CD14-positive monocyte (primary cell): ENCODE results near the gene LIMS2. TPM values are rescaled to one million over a fixed set of nuclear protein-coding genes. Genes with fewer than 3 reads are reported as not detected.

ENCODE experiments used
- DNase-seq, 3 donors: peaks; one replicate each; pipeline ENCODE4 v3.0.0-alpha.2; 2011 to 2022
- H2AFZ ChIP-seq: 2 replicates; pipeline ENCODE4 v1.6.0; 2012; ENCODE audit warnings: mild to moderate bottlenecking, low read depth, low read length, inconsistent platforms; ENCODE audit not compliant: insufficient read depth, poor library complexity, severe bottlenecking
- H3K27ac ChIP-seq, 2 donors: 1 replicate in 1 of 2; 2 replicates in 1 of 2; pipeline ENCODE4 v1.5.1; 2012 to 2013; ENCODE audit warnings: low read length in 2 of 2, control low read depth in 1 of 2, inconsistent platforms in 1 of 2, low read depth in 1 of 2, mild to moderate bottlenecking in 1 of 2
- H3K27me3 ChIP-seq, 2 donors: one replicate each; pipeline versions ENCODE4 v1.6.0 to v1.6.1; 2011 to 2013; ENCODE audit warnings: low read length in 2 of 2; ENCODE audit not compliant: control insufficient read depth in 2 of 2, insufficient read depth in 2 of 2
- H3K36me3 ChIP-seq, 2 donors: replicated peaks in 1 of 2; 1 replicate in 1 of 2; 2 replicates in 1 of 2; pipeline versions ENCODE4 v1.5.1 to v1.6.1; 2012 to 2013; ENCODE audit warnings: low read length in 2 of 2, control low read depth in 1 of 2, inconsistent platforms in 1 of 2, mild to moderate bottlenecking in 1 of 2; ENCODE audit not compliant: insufficient read depth in 2 of 2, control insufficient read depth in 1 of 2
- H3K4me1 ChIP-seq, 2 donors: 1 replicate in 1 of 2; 2 replicates in 1 of 2; pipeline versions ENCODE4 v1.5.1 to v1.6.1; 2012 to 2013; ENCODE audit warnings: low read length in 2 of 2, control low read depth in 1 of 2, inconsistent platforms in 1 of 2, mild to moderate bottlenecking in 1 of 2, moderate library complexity in 1 of 2; ENCODE audit not compliant: insufficient read depth in 2 of 2, control insufficient read depth in 1 of 2
- H3K4me2 ChIP-seq: replicated peaks from 2 replicates; pipeline ENCODE3; 2012; ENCODE audit warnings: low read length, moderate library complexity, mild to moderate bottlenecking; ENCODE audit not compliant: poor library complexity, severe bottlenecking; ENCODE audit errors: extremely low read depth
- H3K4me3 ChIP-seq, 3 experiments: fragments of 200-600 bp in 1 of 3; sonication (generic) in 1 of 3; replicated peaks in 1 of 3; 1 replicate in 2 of 3; 2 replicates in 1 of 3; pipeline ENCODE4 v1.5.1; 2011 to 2013; ENCODE audit warnings: low read length in 3 of 3, mild to moderate bottlenecking in 3 of 3, control low read depth in 2 of 3, low read depth in 2 of 3, inconsistent platforms in 1 of 3, moderate library complexity in 1 of 3
- H3K79me2 ChIP-seq: 2 replicates; pipeline ENCODE4 v1.6.0; 2012; ENCODE audit warnings: mild to moderate bottlenecking, control low read depth, inconsistent platforms, low read length, moderate library complexity; ENCODE audit not compliant: insufficient read depth
- H3K9ac ChIP-seq: 2 replicates; pipeline ENCODE4 v1.6.0; 2017; ENCODE audit warnings: low read length, mild to moderate bottlenecking; ENCODE audit not compliant: insufficient read depth, poor library complexity, severe bottlenecking
- H3K9me3 ChIP-seq, 2 donors: replicated peaks in 1 of 2; 1 replicate in 1 of 2; 2 replicates in 1 of 2; pipeline versions ENCODE4 v1.5.1 to v1.6.1; 2012 to 2013; ENCODE audit warnings: low read length in 2 of 2, control low read depth in 1 of 2; ENCODE audit not compliant: control insufficient read depth in 1 of 2, insufficient read depth in 1 of 2
- H4K20me1 ChIP-seq: 2 replicates; pipeline ENCODE4 v1.6.0; 2012; ENCODE audit warnings: mild to moderate bottlenecking, low read length, control low read depth, moderate library complexity; ENCODE audit not compliant: insufficient read depth
- H3K27ac Mint-ChIP-seq, 7 donors: one replicate each; pipeline ENCODE4 v1.8.0; 2020; ENCODE audit warnings: mild to moderate bottlenecking in 7 of 7, mixed read lengths in 7 of 7, moderate library complexity in 6 of 7, inconsistent platforms in 2 of 7
- H3K27me3 Mint-ChIP-seq, 3 donors: one replicate each; pipeline ENCODE4 v1.8.0; 2021 to 2022; ENCODE audit warnings: low read depth in 3 of 3, mild to moderate bottlenecking in 3 of 3, mixed read lengths in 3 of 3, moderate library complexity in 3 of 3, inconsistent platforms in 1 of 3
- H3K36me3 Mint-ChIP-seq, 2 donors: one replicate each; pipeline ENCODE4 v1.8.0; 2020; ENCODE audit warnings: mixed read lengths in 2 of 2, inconsistent platforms in 1 of 2, mild to moderate bottlenecking in 1 of 2
- H3K4me1 Mint-ChIP-seq: one replicate; pipeline ENCODE4 v1.8.0; 2020; ENCODE audit warnings: mild to moderate bottlenecking, mixed read lengths
- H3K4me3 Mint-ChIP-seq, 2 donors: one replicate each; pipeline ENCODE4 v1.8.0; 2020; ENCODE audit warnings: mild to moderate bottlenecking in 2 of 2, mixed read lengths in 2 of 2, moderate library complexity in 1 of 2
- H3K9me3 Mint-ChIP-seq, 7 donors: one replicate each; pipeline ENCODE4 v1.8.0; 2020 to 2022; ENCODE audit warnings: mixed read lengths in 7 of 7, mild to moderate bottlenecking in 6 of 7, moderate library complexity in 6 of 7, inconsistent platforms in 2 of 7
- WGBS: methylation state at CpG from one replicate; pipeline ENCODE4 v1.1.5; 2013; ENCODE audit warnings: missing lambda C conversion rate; ENCODE audit not compliant: insufficient coverage; 5-methylcytosine and 5-hydroxymethylcytosine counted together
- intact Hi-C, 2 donors: fragments of 100-400 bp; cut with micrococcal nuclease; formaldehyde crosslinking; loops; one replicate each; pipeline versions ENCODE4 v1.15.0 to v1.15.1; 2023
- polyA plus RNA-seq, 3 donors: library from polyadenylated mRNA; depleted of rRNA in 1 of 3; unstranded in 2 of 3; stranded (reverse) in 1 of 3; fragments of 300-500 nt in 2 of 3; fragments of >200 nt in 1 of 3; fragmentation: Illumina TruSeq in 2 of 3; gene quantifications; 1 replicate in 2 of 3; 2 replicates in 1 of 3; pipeline ENCODE4 v1.2.3, GENCODE V29; 2012 to 2021
- TF ChIP-seq, protein P1 (sequence below): fragments of 200-600 bp; IDR thresholded peaks from one replicate; pipeline ENCODE4 v1.8.0; 2022; ENCODE audit warnings: antibody characterized with exemption, mild to moderate bottlenecking

The LIMS2 gene
- polyA plus RNA-seq, 3 donors: 0.13 to 1.3 (median 0.23) TPM

DNA sequence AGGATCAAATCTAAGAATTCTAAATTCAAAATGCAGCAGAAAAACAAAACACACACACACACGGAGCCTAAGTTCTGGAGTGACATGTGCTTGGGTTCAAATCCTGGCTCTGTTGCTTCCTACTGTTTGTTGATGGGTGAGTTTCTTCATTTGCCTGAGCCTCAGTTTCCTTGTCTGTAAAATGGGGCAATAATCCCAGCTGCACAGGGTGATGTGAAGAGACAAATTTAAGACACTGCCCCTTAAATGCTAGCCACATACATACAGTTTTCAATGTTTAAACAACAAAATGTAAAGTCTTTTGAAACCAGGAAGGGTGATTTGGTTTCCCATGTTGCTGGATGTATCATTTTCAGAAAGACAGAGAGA, 30.3 kb downstream of the LIMS2 start:
- H3K27ac ChIP-seq: no peak overlapping the region
- H3K9me3 Mint-ChIP-seq: no peaks in the 10 kb centered on the region
- H3K4me3 Mint-ChIP-seq: no peak overlapping the region
- H3K9ac ChIP-seq: no peak overlapping the region
- intact Hi-C loops: no loop called here
- no peaks in the 10 kb centered on the region for H3K36me3 Mint-ChIP-seq
- peaks cover 0 to 9% (median 1%) of the 10 kb centered on the region in 3 donors for H3K27me3 Mint-ChIP-seq
- no peak overlapping the region for H3K4me2 ChIP-seq
- H4K20me1 ChIP-seq: no peaks in the 10 kb centered on the region
- TF ChIP-seq, protein P1, sequence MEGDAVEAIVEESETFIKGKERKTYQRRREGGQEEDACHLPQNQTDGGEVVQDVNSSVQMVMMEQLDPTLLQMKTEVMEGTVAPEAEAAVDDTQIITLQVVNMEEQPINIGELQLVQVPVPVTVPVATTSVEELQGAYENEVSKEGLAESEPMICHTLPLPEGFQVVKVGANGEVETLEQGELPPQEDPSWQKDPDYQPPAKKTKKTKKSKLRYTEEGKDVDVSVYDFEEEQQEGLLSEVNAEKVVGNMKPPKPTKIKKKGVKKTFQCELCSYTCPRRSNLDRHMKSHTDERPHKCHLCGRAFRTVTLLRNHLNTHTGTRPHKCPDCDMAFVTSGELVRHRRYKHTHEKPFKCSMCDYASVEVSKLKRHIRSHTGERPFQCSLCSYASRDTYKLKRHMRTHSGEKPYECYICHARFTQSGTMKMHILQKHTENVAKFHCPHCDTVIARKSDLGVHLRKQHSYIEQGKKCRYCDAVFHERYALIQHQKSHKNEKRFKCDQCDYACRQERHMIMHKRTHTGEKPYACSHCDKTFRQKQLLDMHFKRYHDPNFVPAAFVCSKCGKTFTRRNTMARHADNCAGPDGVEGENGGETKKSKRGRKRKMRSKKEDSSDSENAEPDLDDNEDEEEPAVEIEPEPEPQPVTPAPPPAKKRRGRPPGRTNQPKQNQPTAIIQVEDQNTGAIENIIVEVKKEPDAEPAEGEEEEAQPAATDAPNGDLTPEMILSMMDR: no peak
- no peaks in the 10 kb centered on the region for H3K36me3 ChIP-seq
- peaks cover 24 to 34% of the 10 kb centered on the region in 2 donors for H3K4me1 ChIP-seq
- H3K27me3 ChIP-seq: no peaks in the 10 kb centered on the region
- peak overlapping the region in 2 of 7 donors; percentile 31 to 48 for H3K27ac Mint-ChIP-seq
- H3K4me1 Mint-ChIP-seq: peaks cover 29% of the 10 kb centered on the region
- H3K79me2 ChIP-seq: no peaks in the 10 kb centered on the region
- no CpG with 5 or more reads among the region's 1 CpG for WGBS
- DNase-seq: no peak
- H3K9me3 ChIP-seq: no peaks in the 10 kb centered on the region
- H2AFZ ChIP-seq: no peak overlapping the region
- H3K4me3 ChIP-seq: no peak overlapping the region

DNA sequence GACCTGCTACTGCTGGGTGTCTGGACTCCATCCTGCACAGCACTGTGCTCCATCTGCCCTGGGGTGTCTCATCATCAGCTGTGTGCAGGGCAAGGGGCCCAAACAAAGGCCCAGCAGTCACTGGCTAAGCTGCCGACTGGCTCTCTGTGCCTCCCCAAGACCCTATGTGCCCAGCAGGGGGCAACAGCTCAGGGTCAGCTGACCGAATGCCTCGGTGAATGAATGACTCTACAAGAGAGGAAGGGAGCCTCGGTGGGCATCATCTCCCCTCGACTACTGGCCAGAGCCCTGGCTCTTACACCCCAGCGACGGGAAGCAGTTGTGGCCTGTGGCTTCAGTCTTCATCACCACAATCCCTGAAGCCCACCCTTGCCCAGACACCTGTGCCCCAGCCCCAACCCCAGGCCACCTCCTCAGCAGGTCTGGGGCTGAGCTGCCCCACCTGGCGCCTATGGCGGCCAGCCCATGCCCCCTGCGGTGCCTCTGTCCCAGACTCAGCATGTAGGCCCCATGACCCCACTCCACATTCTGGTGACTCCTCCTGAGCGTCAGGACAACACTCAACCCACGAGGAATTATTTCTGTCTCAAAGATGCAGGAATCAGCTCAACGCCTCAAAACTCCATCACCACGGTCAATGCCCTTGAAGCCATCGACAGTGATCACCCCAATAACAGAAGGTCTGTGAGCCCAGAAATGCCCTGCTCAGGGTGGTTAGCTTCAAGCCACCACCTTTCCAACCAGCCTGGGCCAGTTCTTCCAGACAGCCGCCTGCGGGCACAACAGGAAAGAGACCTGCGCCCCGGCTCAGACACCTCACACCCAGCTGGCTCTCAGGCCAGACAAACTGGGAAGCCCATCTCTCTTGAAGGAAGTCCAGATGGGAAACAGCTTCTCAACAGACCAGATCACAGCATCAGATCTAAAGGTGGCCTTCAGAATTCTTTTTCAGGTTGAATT, 31.0 kb downstream of the LIMS2 start:
- Mint-ChIP-seq H3K36me3 (no peaks in the 10 kb centered on the region), H3K4me3 (no peak overlapping the region)

More for the DNA sequence above, 31.0 kb downstream of the LIMS2 start:
- peaks cover 0 to 9% (median 1%) of the 10 kb centered on the region in 3 donors for H3K27me3 Mint-ChIP-seq
- H3K4me3 ChIP-seq: no peak overlapping the region
- no peaks in the 10 kb centered on the region for H4K20me1 ChIP-seq
- no peaks in the 10 kb centered on the region for H3K9me3 Mint-ChIP-seq
- 92% methylated on average over 17 of the region's 19 CpGs for WGBS
- H3K4me1 Mint-ChIP-seq: peaks cover 25% of the 10 kb centered on the region
- no peaks in the 10 kb centered on the region for H3K9me3 ChIP-seq
- TF ChIP-seq, protein P1: no peak
- no peaks in the 10 kb centered on the region for H3K36me3 ChIP-seq
- intact Hi-C loops: no loop called here
- peaks cover 19 to 34% of the 10 kb centered on the region in 2 donors for H3K4me1 ChIP-seq
- H3K4me2 ChIP-seq: no peak overlapping the region
- H3K27me3 ChIP-seq: no peaks in the 10 kb centered on the region
- H3K27ac Mint-ChIP-seq: peak overlapping the region in 3 of 7 donors; percentile 14 to 48 (median 45)
- no peak overlapping the region for H3K9ac ChIP-seq
- H3K27ac ChIP-seq: no peak overlapping the region
- H3K79me2 ChIP-seq: no peaks in the 10 kb centered on the region
- no peak overlapping the region for H2AFZ ChIP-seq
- DNase-seq: no peak
